Upper lobe of left lung (tissue), 6 donors: ENCODE results near the gene GFOD2. TPM values are rescaled to one million over a fixed set of nuclear protein-coding genes. Genes with fewer than 3 reads are reported as not detected.

Experiments used
- ATAC-seq, 2 donors: fragments of 200-7000 bp; cut with Tn5 transposase; one replicate each; pipeline ENCODE4 v1.9.1; 2022; ENCODE audit warnings: mild to moderate bottlenecking in 2 of 2, moderate library complexity in 2 of 2; ENCODE audit not compliant: low FRiP score in 2 of 2
- DNase-seq, 2 donors: peaks; one replicate each; pipeline ENCODE4 v3.0.0-alpha.2; 2019 to 2020
- H3K27ac ChIP-seq, 4 donors: fragments of 200-600 bp; sonication (generic); one replicate each; pipeline ENCODE4 v1.5.1; 2016 to 2019
- H3K27me3 ChIP-seq, 4 donors: fragments of 200-600 bp; sonication (generic); one replicate each; pipeline ENCODE4 v1.5.1; 2017 to 2019
- H3K36me3 ChIP-seq, 4 donors: fragments of 200-600 bp; sonication (generic); one replicate each; pipeline ENCODE4 v1.5.1; 2016 to 2019
- H3K4me1 ChIP-seq, 4 donors: fragments of 200-600 bp; sonication (generic); one replicate each; pipeline ENCODE4 v1.5.1; 2018 to 2019
- H3K4me3 ChIP-seq, 4 donors: fragments of 200-600 bp; sonication (generic); one replicate each; pipeline ENCODE4 v1.5.1; 2017 to 2019; ENCODE audit warnings: mild to moderate bottlenecking in 2 of 4, moderate library complexity in 1 of 4
- H3K9me3 ChIP-seq, 4 donors: fragments of 200-600 bp; sonication (generic); one replicate each; pipeline ENCODE4 v1.5.1; 2018 to 2019
- EP300 ChIP-seq, 4 donors: sonication (generic); formaldehyde crosslinking; IDR thresholded peaks; one replicate each; pipeline ENCODE4 v1.5.1; 2017; ENCODE audit warnings: antibody characterized with exemption in 4 of 4, control low read depth in 2 of 4
- POLR2A ChIP-seq, 4 donors: fragments of 450-650 bp; IDR thresholded peaks; one replicate each; pipeline ENCODE4 v1.5.1; 2016 to 2017; ENCODE audit warnings: antibody characterized with exemption in 4 of 4, mild to moderate bottlenecking in 2 of 4
- POLR2AphosphoS5 ChIP-seq, 2 donors: sonication (generic); formaldehyde crosslinking; IDR thresholded peaks; one replicate each; pipeline ENCODE4 v1.5.1; 2017; ENCODE audit warnings: antibody characterized with exemption in 2 of 2
- WGBS, 2 donors: methylation state at CpG; one replicate each; pipeline ENCODE4 v1.1.5; 2017 to 2018; 5-methylcytosine and 5-hydroxymethylcytosine counted together
- total RNA-seq, 6 donors: library from RNA; depleted of rRNA in 4 of 6; stranded (reverse); fragments of >200 nt in 4 of 6; gene quantifications; one replicate each; pipeline versions ENCODE4 v1.1.0 to v1.2.1, GENCODE V29; 2016 to 2021
- TF ChIP-seq, protein P1 (sequence below), 6 experiments: fragments of 450-650 bp in 4 of 6; fragments of 200-600 bp in 2 of 6; sonication (generic) in 2 of 6; IDR thresholded peaks; one replicate each; pipeline ENCODE4 v1.5.1; 2016 to 2019; ENCODE audit warnings: antibody characterized with exemption in 6 of 6
- donor health status: DM: no; HTN: no; CAD: no; lungs with moderate emphysema.
- donor health status: DM: no; HTN: yes; CAD: no; lungs with severe emphysema.

The GFOD2 gene
- total RNA-seq, 6 donors from 2014 or later = 14.3 to 21.0 (median 17.0) TPM

DNA sequence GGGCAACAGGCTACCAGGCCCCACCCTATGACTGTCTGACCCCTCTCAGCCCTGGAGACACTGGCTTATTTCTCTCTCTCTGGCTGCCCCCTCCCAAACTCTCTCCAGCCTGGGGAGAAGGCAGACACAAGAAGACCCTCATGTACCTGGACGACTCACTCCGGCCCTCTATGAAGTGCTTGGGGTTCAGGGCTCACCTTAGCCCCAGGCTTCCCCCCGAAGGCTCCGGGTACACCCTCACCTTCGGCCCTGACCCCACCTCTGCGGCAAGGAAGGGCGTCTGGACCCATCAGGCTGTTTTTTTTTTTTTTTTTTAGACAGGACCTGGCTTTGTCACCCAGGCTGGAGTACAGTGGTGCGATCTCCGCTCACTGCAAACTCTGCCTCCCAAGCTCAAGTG is 75.1 kb downstream of the GFOD2 start:
- H3K9me3 ChIP-seq = no peaks in the 10 kb centered on the region
- ATAC-seq (no peak), DNase-seq (no peak)
- peaks cover 0 to 9% (median 3%) of the 10 kb centered on the region in 4 donors for H3K36me3 ChIP-seq
- TF ChIP-seq, protein P1, sequence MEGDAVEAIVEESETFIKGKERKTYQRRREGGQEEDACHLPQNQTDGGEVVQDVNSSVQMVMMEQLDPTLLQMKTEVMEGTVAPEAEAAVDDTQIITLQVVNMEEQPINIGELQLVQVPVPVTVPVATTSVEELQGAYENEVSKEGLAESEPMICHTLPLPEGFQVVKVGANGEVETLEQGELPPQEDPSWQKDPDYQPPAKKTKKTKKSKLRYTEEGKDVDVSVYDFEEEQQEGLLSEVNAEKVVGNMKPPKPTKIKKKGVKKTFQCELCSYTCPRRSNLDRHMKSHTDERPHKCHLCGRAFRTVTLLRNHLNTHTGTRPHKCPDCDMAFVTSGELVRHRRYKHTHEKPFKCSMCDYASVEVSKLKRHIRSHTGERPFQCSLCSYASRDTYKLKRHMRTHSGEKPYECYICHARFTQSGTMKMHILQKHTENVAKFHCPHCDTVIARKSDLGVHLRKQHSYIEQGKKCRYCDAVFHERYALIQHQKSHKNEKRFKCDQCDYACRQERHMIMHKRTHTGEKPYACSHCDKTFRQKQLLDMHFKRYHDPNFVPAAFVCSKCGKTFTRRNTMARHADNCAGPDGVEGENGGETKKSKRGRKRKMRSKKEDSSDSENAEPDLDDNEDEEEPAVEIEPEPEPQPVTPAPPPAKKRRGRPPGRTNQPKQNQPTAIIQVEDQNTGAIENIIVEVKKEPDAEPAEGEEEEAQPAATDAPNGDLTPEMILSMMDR (IDR thresholded peaks at IDR 0.05) = no peak
- TF ChIP-seq EP300 (IDR thresholded peaks at IDR 0.05) (no peak), POLR2AphosphoS5 (IDR thresholded peaks at IDR 0.05) (no peak), POLR2A (IDR thresholded peaks at IDR 0.05) (no peak)
- H3K4me1 ChIP-seq = peaks cover 11 to 31% (median 18%) of the 10 kb centered on the region in 4 donors
- WGBS, 2 donors = 94 to 95% methylated on average over 9 of the region's 9 CpGs
- H3K27me3 ChIP-seq = peaks cover 0 to 14% (median 6%) of the 10 kb centered on the region in 4 donors
- H3K27ac ChIP-seq = no peak overlapping the region
- H3K4me3 ChIP-seq = no peak overlapping the region

- ATAC-seq = peak; percentile 38 to 81
- 40 to 53% methylated on average over 5 to 10 of the region's 10 CpGs for WGBS, 2 donors
- DNase-seq = peak in 1 of 2 donors; percentile 84
- H3K27ac ChIP-seq = peak overlapping the region in 2 of 4 donors; percentile 5 to 14
- no peaks in the 10 kb centered on the region for H3K9me3 ChIP-seq
- peaks cover 0 to 8% (median 3%) of the 10 kb centered on the region in 4 donors for H3K27me3 ChIP-seq
- peaks cover 11 to 31% (median 17%) of the 10 kb centered on the region in 4 donors for H3K4me1 ChIP-seq
- TF ChIP-seq POLR2A (IDR thresholded peaks at IDR 0.05) (no peak), EP300 (IDR thresholded peaks at IDR 0.05) (no peak), POLR2AphosphoS5 (IDR thresholded peaks at IDR 0.05) (no peak)
- TF ChIP-seq, protein P1 (IDR thresholded peaks at IDR 0.05) = no peak
- no peak overlapping the region for H3K4me3 ChIP-seq
- peaks cover 12 to 27% (median 18%) of the 10 kb centered on the region in 4 donors for H3K36me3 ChIP-seq
Observed at GRCh38 chr16:67641779-67642708, 77.1 kb downstream of the GFOD2 start.

DNA sequence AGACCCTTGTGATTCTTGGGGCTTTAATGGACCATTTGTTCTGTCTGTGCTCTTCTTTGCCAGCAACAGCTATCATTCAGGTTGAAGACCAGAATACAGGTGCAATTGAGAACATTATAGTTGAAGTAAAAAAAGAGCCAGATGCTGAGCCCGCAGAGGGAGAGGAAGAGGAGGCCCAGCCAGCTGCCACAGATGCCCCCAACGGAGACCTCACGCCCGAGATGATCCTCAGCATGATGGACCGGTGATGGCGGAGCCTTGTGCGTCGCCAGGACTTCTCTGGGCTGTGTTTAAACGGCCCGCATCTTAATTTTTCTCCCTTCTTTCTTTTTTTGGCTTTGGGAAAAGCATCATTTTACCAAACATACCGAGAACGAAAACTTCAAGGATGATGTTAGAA is 81.5 kb downstream of the GFOD2 start:
- no peak for DNase-seq
- Histone ChIP-seq H3K27me3 (no peaks in the 10 kb centered on the region), H3K36me3 (peaks cover 16 to 68% (median 38%) of the 10 kb centered on the region in 4 donors)

GRCh38 chr16:67636713-67637112 is 82.4 kb downstream of the GFOD2 start:
- Histone ChIP-seq H3K9me3 (no peaks in the 10 kb centered on the region), H3K4me1 (peaks cover 0 to 8% (median 4%) of the 10 kb centered on the region in 4 donors), H3K36me3 (peaks cover 16 to 77% (median 42%) of the 10 kb centered on the region in 4 donors), H3K27me3 (no peaks in the 10 kb centered on the region), H3K4me3 (no peak overlapping the region), H3K27ac (no peak overlapping the region)
- TF ChIP-seq, protein P1 (IDR thresholded peaks at IDR 0.05) = no peak
- TF ChIP-seq POLR2A (IDR thresholded peaks at IDR 0.05) (no peak), EP300 (IDR thresholded peaks at IDR 0.05) (no peak), POLR2AphosphoS5 (IDR thresholded peaks at IDR 0.05) (no peak)
- ATAC-seq (no peak), DNase-seq (no peak)
- 89 to 96% methylated on average over 8 of the region's 8 CpGs for WGBS, 2 donors

More for the DNA sequence above, 81.5 kb downstream of the GFOD2 start:
- H3K4me1 ChIP-seq = peaks cover 0 to 16% (median 8%) of the 10 kb centered on the region in 4 donors
- no peak for ATAC-seq
- WGBS, 2 donors = 92 to 96% methylated on average over 12 of the region's 12 CpGs
- TF ChIP-seq, protein P1 (IDR thresholded peaks at IDR 0.05) = no peak
- TF ChIP-seq EP300 (IDR thresholded peaks at IDR 0.05) (no peak), POLR2A (IDR thresholded peaks at IDR 0.05) (no peak), POLR2AphosphoS5 (IDR thresholded peaks at IDR 0.05) (no peak)
- H3K9me3 ChIP-seq = no peaks in the 10 kb centered on the region
- H3K4me3 ChIP-seq = no peak overlapping the region
- no peak overlapping the region for H3K27ac ChIP-seq
